Mammary epithelial cell (primary cell): Measurements from ENCODE around the gene GALNT10.

Experiments
- CTCF ChIP-seq, 2 donors: IDR thresholded peaks in 1 of 2; conservative IDR thresholded peaks in 1 of 2; 2 replicates each; pipeline ENCODE4 v1.5.1; 2011 to 2012; ENCODE audit warnings: inconsistent platforms in 2 of 2, low read length in 2 of 2, mild to moderate bottlenecking in 2 of 2, control low read depth in 1 of 2, low read depth in 1 of 2; ENCODE audit not compliant: insufficient read depth in 1 of 2; ENCODE audit errors: extremely low read depth in 1 of 2
- EZH2 ChIP-seq: IDR thresholded peaks from 2 replicates; pipeline ENCODE4 v1.6.1; 2012; ENCODE audit warnings: low read length, inconsistent platforms, borderline replicate concordance

GRCh38 chr5:154365823-154366222 is 175.3 kb downstream of the GALNT10 start:
- TF ChIP-seq CTCF (conservative IDR thresholded peaks at IDR 0.05 in 1 of 2, IDR thresholded peaks at IDR 0.05 in 1 of 2; ENCODE audit: extremely low read depth in 1 of 2, insufficient read depth in 1 of 2, low read depth in 1 of 2, low read length in 2 of 2) (no peak), EZH2 (no peak)
